HG03175 (cell line): ENCODE results near the gene RBM17.
A peak's percentile ranks its signal among the peaks of the same experiment; 100 is the strongest.
"Not testable (repeated sequence)": the region's sequence is repeated elsewhere in the genome, so short reads cannot be mapped to it uniquely, and the experiment has no call there.

Source experiments
- ATAC-seq: cut with Tn5 transposase; IDR thresholded peaks from one replicate; pipeline ENCODE4 v1.9.1; 2021; ENCODE audit warnings: mild to moderate bottlenecking, moderate library complexity; ENCODE audit not compliant: unreplicated experiment

Gene RBM17

DNA sequence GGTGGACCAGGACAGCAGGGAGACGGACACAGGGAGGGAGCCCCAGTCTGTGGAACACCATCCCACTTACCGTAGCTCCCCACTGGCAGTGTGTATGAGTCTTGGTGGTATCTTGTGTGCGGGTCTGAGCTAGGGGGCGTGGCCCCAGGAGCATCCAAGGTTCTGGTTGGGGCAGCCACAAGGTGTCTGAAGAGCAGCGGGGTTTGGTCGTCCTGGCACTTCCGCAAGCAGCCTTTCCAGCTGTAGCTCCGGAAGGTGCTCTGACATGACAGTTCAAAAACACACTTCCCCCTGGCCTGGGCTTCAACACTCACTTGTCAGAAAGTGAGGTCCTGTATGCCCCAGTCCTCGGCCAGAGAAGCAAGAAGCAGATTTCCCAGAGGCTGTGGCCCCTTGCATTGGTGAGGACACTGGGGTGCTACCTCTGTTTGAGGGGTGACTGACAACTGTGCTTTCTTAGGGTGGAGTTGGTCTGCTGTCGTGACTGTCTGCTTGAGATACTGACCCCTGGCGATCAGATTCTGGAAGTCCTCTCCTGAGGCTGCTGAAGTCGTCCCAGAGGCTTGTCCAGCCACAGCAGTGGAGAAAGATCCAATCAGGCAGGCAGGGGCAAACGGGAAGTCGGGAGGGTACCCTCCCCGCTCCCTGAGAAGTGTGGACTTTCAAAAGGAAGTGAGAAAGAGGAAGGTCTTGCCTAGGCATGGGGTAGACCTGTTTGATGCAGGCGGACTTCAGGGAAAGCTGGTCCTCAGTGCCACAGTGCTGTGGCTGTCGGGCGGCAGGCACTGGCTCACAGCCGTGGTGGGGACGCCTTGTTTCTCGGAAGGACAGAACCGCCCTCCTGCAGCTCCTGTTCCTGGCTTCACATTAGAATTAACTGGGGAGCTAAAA, 62.5 kb downstream of the RBM17 start:
- peak; percentile 85 for ATAC-seq

- ATAC-seq: no peak
Observed at GRCh38 chr10:6153845-6154244, 65.0 kb downstream of the RBM17 start.

GRCh38 chr10:6154566-6154965, 65.7 kb downstream of the RBM17 start:
- no peak for ATAC-seq

DNA sequence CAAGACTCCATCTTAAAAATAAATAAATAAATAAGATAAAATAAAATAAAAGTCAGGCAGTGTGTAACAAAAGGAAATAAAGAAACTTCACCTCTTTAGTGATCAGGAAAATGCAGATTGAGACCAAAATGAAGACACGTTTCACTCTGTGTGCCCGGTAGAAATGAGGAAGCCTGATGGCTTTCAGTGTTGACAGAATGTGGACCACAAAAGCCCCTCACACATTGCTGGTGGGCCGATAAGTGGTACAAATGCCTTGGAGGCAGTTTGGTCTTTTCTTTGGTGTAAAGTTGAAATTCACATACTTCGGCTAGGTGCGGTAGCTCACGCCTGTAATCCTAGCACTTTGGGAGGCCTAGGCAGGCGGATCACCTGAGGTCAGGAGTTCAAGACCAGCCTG, 69.4 kb downstream of the RBM17 start:
- no peak for ATAC-seq

GRCh38 chr10:6161921-6162320, 73.1 kb downstream of the RBM17 start:
- no peak for ATAC-seq

GRCh38 chr10:6162589-6163356, 73.9 kb downstream of the RBM17 start:
- ATAC-seq: no peak

GRCh38 chr10:6163364-6164270, 74.8 kb downstream of the RBM17 start:
- ATAC-seq: peak; percentile 91

- ATAC-seq: no peak
Observed at GRCh38 chr10:6164271-6165095, 75.6 kb downstream of the RBM17 start.

DNA sequence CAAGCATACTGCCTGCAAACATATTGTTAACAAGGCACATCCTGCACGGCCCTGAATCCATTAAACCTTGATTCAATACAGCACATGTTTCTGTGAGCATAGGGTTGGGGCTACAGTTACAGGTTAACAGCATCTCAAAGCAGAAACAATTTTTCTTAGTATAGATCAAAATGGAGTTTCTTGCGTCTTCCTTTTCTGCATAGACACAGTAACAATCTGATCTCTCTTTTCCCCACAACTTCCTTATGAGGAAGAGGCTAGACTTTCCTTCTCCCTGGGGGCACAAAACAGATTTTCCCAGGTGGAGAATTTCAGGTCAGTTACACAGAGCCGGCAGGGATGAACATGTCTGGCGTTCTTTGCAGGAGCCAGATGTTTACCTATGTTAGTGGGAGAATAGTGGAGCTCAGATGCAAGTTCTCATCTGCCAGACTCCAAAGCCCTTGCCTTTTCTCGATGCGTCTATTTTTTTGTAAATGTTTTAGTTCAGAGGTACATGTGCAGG, 76.4 kb downstream of the RBM17 start:
- no peak for ATAC-seq

- ATAC-seq: not testable (repeated sequence)
Observed at GRCh38 chr10:6165933-6166332, 77.1 kb downstream of the RBM17 start.
